HG03565 (cell line): ENCODE results near the gene HENMT1.
A peak's percentile ranks its signal among the peaks of the same experiment; 100 is the strongest.
"Not testable (repeated sequence)": the region's sequence is repeated elsewhere in the genome, so short reads cannot be mapped to it uniquely, and the experiment has no call there.

Experiments
- ATAC-seq: cut with Tn5 transposase; IDR thresholded peaks from one replicate; pipeline ENCODE4 v1.9.1; 2021; ENCODE audit warnings: mild to moderate bottlenecking, moderate library complexity; ENCODE audit not compliant: unreplicated experiment

The HENMT1 gene

DNA sequence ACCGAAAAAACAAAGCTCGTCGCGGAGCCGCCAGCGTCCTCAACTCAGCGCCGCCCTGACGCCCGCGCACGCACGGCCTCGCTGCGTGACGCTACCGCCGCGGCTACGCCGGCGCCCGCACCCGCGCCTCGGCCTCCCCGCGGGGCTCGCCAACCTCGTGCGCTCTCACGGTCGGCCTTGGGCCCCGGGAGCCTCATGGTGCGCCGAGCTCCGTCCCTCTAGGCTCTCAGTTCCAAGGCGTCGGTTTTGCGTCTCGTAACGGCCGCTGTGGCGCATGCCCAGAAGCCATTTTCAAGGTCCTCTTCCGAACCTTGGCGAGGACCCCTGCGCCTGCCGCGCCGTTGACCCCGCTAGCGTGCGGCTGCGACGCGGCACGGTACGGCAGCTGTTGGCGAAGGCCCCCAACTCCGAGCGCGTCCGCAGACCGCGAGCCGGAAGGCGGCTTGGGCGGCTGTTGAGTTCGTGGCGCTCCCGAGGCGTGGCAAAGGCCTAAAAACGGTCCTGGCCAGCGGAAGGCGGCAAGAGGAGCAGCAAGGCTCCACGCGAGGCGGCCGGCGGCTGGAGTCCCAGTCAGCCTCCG lies at the start of gene HENMT1:
HENMT1 (minus strand) TSS at position 64 of the 580 bp plus-strand sequence. CDS start 1,209 bp downstream, outside the sequence.
- ATAC-seq = peak; percentile 83

DNA sequence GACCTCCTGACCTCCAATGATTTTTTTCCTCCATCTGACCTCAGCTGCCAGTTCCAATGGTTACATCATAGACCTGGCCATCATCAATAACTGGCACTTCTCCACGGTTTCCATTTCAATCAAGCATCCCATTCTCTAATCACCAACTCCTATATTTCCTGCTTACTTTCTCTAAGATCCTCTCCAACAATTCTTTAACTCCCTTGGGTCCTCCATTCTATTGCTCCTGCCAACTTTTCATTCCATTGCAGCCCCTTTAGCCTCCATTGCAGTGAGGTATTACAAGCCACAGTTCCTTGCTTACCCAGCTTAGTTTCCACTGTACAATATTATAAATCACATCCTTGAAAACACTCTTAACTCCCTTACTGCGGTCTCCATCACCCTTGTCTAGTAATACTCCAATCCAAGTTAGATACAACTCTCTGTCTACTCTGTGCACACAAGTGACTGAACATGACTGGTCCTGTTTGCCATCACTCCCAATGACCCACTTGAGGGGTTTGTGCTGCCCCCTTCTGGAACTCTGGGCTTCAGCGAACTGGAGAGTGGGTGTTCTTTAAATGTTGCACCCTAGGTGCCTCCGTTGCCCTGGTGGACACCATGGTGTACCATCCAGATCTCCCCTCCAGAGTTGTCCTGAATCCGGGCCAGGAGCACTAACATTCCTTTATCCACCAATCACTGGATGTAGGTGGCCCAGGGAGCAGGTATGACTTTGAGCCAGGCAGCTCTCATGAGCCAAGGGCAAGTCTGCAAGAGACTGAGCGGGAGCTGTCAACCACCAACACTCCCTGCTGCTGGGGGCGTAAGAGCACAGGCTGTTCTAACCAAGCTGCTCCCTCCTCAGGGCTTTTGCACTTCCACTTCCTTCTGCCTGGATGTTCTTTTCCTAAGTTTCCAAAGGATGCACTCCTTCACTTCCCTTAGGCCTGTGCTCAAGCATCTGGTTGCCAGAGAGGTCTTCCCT lies 48.1 kb upstream of the HENMT1 start:
- peak; percentile 45 for ATAC-seq

DNA sequence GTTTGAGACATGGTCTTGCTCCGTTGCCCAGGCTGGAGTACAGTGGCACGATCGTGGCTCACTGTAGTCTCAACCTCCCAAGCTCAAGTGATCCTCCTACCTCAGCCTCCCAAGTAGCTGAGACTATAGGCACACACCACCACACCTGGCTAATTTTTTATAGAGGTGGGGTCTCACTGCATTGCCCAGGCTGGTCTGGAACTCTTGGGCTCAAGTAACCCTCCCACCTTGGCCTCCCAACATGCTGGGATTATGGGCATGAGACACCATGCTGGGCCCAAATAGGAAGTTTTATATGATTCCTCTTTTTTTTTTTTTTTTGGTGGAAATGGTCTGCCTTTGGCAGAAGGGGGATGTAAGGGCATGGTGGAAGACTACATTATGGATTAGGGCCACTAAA lies 45.8 kb upstream of the HENMT1 start:
- ATAC-seq = no peak

DNA sequence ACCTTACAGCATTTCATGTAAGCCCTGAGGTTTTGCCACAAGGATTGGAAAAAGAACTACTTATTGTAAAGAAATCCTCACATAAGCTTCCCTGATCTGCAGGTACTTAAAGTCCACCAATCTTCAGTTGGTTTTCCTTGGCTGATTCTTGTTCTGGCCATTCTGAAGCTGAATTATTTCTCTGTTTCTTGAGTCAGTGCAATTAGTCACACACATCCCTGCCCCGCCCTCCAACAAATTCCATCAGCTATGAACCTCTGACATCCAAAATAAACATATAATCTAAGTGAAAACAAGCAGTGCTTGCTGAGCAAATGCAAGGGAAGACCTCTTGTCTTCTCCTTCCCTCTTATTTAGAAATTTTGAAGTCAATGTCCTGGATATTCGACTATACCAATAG lies 43.6 kb upstream of the HENMT1 start:
- no peak for ATAC-seq

DNA sequence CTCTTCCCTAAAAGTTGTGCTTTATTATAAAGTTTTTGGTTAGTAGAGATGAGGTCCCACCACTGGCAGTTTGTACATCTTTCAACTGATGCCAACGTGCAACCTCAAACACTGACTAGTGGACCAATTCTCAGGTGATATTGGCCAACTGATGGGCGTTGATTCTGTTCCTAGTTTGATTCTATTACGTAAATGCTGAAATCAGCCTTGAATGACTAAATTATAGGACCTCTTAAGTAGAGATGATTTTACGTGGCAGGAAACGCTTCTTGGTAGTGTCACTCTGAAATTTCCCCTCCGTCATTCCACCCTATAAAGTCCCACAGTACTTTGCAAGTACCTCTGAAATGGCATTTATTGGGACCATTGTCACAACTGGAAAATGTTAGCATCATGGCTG lies 43.0 kb upstream of the HENMT1 start:
- no peak for ATAC-seq

DNA sequence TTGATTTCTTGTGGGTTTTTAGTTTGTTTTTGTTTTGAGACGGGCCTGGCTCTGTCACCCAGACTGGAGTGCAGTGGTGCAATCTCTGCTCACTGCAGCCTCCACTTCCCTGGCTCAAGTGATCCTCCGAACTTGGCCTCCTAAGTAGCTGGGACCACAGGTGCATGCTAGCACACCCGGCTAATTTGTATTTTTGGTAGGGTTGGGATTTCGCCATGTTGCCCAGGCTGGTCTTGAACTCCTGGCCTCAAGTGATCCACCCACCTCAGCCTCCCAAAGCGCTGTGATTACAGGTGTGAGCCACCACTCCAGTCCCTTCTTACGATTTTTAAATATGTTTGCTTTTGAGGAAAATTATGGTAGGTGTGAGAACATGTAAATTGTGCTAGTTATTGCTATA lies 41.2 kb upstream of the HENMT1 start:
- not testable (repeated sequence) for ATAC-seq

DNA sequence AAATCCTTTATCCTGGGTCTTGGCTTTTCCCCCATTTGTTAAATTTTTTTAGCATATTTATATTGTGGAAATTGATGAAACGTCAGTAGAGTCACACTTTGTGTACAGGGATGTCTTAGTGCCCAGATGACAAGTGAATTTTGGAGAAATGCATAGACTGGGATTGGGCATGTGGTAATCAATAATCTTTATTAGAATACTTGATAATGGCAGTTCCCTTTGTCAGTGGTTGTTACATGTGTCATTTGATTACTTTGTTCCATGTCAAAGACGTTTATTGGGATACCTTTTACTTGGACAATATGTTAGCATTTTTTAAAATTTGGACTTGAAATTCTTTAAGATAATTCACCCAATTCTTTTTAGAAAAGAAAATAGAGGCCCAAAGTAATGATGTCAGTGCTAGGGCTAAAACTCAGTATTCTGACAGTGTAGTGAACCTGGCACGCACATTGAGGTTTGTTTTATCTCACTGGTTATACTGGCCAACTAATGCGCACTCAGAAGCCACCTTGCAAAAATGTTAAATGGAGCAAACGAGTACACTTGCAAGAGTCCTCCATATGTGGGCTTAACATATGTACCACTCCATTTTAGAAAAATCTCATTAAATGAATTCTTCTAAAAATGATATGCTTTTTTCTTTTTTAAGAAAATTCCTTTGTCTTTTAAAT lies 40.4 kb upstream of the HENMT1 start:
- no peak for ATAC-seq

DNA sequence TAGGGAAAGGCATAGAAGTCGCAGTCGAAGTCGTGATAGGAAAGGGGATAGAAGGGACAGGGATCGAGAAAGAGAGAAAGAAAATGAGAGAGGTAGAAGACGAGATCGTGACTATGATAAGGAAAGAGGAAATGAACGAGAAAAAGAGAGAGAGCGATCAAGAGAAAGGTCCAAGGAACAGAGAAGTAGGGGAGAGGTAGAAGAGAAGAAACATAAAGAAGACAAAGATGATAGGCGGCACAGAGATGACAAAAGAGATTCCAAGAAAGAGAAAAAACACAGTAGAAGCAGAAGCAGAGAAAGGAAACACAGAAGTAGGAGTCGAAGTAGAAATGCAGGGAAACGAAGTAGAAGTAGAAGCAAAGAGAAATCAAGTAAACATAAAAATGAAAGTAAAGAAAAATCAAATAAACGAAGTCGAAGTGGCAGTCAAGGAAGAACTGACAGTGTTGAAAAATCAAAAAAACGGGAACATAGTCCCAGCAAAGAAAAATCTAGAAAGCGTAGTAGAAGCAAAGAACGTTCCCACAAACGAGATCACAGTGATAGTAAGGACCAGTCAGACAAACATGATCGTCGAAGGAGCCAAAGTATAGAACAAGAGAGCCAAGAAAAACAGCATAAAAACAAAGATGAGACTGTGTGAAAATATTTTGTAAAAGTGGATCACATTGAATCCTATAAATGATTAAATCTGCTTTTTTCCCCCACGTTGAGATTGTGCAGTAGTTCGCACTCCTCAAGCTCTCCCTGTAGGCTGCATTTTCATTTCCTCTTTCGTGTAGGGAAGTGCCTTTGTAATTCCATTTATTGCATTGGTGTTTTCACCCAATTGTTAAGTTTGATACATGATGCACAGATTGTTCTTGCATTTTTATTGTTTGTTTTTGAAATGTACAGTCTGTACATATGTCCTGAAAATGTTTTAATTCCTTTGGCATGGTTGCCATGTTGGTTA lies 38.8 kb upstream of the HENMT1 start:
- ATAC-seq = no peak

DNA sequence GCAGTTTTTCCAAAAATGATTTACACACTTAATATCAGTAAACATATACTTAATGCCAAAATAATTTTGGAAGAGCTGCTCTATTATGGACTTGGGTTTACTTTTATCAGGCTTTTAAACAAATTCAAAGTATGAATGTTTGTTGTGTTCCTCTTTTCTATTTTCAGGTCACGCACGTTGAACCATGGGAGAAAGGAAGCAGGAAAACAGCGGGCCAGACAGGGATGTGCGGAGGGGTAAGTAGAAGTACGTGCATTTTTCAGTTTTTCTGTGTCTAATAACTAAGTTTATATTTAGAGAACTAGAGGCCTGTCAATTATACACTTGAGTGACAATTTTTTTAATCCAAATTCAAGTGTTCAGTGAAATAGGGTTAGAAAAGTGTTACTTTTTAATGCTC lies 34.6 kb upstream of the HENMT1 start:
- ATAC-seq = no peak

DNA sequence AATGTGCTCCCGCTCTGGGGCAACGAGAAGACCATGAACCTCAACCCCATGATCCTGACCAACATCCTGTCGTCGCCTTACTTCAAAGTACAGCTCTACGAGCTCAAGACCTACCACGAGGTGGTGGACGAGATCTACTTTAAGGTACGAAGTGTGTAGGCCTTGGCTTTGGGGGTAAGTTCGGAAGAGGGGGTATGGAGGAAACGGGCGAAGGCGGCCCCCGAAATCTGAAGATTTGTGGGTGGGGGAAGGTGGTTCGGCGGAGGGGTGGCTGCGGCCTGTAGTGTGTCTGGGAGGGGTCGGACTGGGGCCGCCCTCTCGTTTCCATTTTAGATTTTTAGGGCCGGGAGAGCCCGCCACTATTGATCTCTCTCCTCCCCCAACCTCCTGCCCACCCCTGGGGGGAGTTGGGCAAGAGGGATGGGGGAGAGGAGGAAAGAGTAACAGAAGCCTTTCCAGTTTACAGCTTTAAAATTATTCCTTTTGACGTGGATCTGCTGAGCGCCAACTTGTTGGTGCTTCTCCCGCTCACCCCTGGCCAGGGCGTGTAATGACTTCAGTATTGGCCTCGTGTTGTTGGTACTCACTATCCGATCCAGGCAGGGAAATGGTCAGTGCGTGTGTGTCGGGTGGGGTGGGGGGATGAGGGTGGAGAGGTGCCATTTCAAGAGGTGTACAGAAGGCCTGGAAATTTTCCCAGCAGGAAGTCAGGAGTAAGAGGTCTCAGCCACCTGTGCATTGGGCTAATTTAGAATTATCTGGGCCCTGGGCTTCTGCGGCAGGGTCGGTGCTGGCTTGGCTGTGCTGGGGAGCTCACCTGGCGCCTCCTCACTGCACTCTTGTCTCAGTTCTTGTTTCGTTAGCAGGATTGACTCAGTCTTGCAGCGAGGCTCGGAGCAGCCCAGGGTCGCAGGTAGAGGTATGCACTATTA lies 32.1 kb upstream of the HENMT1 start:
- ATAC-seq = peak; percentile 61

DNA sequence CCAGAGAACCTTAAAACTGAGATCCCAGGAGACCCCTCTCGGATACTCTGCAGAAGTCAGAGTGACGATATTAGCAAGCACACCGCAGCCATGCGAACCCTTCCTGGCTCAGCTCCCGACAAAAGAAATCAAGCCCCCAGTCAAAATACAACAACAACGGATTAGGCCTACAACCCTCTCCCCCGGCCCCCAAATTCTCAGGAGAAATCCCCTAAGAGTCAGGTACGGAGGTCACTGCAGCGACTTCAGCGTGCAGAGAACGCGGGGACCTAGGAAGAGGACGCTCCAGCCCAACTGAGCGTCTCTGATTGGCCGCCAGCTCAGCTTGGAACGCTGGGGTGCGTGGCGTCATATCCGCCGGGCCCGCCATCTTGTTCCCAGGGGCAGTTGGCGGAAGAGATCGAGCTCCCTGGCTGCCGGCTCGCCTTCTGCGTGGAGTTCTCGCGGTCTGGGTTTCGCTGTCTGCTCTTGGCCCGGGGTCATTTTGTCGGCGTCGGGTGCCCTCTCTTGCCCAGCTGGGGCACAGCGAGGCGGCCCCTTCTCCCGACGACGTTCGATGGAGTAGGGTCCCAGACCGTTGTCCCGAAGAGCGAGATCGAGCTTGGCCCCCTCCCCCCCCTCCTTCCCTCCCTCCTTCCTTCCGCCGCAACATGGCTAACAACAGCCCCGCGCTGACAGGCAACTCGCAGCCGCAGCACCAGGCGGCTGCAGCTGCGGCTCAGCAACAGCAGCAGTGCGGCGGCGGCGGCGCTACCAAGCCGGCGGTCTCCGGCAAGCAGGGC lies 31.2 kb upstream of the HENMT1 start, which contains the start of gene PRPF38B:
PRPF38B (plus strand) TSS at position 369 of the 782 bp plus-strand sequence; CDS start at position 651, 282 bp downstream.
- peak; percentile 88 for ATAC-seq

DNA sequence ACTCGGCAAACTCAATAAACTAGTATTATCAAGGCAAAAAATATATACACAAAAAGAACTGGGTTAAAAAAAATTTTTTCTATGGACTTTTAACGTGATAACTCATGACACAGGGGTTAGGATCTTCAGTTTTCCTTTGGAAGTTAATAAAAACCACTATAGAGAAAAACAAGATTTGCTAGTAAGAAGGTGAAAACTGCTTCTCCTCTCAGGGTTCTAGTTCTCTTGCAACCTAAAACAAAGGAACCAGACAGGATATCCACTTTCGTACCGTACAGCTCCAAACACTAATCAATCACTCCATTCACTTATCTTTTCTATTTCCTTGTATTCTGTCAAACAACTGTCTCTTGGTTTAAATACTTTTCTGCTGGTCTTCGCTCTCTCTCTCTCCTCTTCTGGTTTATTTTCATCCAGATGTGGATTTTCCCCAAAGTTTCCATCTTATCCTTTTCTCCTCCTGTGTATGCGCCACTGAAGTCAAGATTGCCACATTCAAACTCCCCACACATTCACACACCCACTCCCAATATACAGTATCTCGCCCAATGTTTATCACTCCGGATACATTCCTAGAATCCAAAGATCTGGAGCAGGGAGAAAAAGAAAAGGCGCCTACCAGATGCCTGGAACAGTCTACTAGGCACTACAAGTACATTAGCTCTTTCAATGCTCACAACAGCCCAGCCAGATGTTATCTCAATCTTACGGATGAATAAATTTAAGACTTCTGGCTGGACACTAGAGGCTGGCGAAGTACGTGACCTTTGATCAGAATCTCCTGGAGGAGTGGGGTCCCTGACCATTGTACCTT lies 30.4 kb upstream of the HENMT1 start:
- no peak for ATAC-seq

DNA sequence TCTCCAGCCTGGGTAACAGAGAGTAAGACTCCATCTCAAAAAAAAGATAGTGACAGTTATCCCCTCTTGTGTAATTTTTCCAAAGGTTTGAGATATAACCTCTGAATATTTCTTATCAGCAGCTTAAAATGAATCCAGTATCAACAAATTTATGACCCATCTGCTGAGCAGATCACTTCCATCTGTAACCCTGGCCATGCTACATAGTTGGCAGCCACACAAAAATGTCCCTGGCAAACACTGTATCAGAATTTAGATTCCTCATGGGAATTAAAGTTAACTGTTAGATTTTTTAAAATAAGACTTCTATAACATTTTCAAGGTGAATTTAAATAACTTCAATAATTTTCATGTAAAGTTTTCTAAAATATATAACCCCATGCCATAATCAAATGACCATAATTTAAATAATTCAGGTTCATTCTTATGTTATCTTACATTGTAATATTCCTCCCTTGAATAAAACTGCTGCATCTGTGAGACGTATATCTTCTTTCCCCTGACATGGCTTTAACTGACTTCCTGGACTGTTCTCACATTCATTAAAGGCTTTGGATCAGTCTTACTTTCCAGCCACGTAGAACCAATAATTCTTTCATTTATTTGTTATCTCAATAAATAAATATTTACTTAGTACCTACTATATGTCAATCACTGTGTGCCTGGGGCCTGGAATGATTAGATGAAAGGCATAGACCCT lies 25.9 kb upstream of the HENMT1 start:
- ATAC-seq = no peak

DNA sequence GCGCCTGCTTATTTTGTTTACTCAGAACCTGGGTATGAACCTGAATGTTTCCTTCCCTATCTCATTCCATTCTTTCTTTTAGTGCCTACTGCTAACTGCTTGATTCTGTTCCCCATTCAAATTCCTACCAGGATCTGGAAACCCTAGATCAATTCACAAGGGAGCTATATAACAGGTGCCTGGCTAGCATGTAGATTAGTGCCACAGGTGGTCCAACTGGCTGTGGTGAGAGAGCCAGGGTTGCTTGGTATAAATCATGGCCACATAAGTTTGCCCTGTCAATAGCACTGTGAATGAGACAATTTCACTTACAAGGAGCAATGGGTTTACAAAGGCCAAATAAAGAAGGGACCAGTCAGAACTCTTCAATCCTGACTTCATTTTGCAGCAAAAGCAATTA lies 24.6 kb upstream of the HENMT1 start:
- ATAC-seq = no peak

DNA sequence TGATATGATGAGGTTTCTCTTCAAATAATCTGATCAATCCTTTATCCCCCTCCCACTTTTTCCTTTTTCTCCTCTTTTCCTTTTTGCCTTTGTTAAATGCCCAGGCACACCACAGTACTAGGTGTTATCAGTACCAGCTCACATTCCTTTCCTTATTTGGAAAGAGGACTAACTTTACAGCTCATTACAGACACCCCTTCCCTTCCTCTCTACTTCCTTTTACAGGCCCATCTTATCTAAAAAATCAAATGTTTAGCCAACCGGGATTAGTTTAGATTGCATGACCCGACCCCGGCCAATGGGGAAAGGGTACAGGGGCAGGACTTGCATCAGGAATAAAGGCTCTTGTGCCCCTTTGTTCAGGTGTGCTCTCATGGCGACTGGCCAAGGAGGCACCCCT lies 20.8 kb upstream of the HENMT1 start:
- not testable (repeated sequence) for ATAC-seq

DNA sequence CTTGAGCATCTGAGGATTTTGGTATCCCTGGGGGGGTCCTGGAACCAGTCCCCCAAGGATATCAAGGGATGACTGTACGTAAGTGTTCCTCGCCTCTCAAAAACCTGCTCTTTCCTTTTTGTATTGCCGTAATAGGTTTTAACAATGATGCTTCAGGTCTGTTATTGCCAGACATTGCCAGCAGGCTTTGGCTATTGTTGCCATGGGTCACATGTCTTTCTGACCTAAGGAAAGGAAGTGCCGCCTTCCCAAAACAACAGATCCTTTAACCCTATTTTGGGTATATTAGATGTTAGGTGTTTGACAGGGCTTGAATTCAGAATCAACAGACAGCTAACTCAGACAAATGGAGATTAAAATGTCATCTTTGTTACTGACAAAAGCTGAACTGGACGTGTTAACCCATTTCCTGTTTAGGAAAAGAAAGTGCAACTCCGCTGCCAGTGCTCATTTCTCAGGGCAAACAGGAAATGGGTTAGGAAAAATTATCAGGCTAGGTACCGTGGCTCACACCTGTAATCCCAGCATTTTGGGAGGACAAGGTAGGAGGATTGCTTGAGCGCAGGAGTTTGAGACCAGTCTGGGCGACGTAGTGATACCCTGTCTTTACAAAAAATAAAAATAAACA lies 18.8 kb upstream of the HENMT1 start:
- ATAC-seq = no peak

DNA sequence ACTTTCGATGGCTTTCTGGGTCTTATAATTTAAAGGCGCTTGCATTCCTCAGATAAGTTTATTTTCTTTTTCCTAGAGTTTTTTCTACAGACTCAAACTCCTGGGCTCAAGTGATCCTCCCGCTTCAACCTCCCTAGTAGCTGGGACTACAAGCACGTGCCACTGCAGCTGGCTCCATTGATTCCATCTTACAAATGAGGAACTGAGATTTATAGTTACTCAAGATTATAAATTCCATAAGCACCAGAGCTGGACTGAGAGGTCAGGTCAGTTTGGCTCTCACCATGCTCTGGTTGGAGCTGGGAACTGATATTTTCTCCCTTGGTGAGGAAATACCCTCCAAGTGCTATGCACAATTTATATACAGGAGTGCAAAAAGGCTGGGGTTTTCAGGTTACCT lies 17.8 kb upstream of the HENMT1 start:
- no peak for ATAC-seq
